ENCODE data around the gene UBE2I. TPM values are rescaled to one million over a fixed set of nuclear protein-coding genes. Genes with fewer than 3 reads are reported as not detected.

UBE2I gene
- total RNA-seq, 3 donors from 2014 or later: 52.5 to 67.8 (median 62.2) TPM

DNA sequence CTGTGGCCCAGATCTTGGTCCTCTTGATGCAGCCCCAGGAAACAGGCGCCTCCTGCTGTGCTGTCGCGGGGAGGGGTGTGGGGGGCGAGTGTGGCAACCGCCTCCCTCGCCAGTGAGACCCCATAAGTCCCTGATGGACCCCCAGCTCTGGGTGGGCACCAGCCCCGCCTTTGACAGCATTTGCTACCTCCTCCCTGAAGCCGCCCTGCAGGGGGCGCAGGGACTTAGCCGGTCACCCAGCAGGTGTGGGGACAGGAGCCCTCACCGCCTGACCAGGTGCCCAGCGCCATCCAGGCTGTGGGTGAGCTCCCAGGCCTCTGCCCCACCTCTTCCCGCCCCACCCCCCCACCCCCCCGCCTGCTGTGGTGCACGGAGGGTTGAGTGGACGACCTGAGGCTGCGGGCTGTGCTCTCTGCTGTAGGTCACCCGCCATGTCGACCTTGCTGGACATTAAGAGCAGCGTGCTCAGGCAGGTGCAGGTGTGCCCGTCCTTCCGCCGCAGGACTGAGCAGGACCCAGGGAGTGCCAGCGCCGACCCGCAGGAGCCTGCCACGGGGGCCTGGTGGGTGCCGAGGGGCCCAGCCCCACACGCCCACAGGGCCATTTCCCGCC is 28.8 kb downstream of the UBE2I start:
- H3K4me3 ChIP-seq: no peak overlapping the region

DNA sequence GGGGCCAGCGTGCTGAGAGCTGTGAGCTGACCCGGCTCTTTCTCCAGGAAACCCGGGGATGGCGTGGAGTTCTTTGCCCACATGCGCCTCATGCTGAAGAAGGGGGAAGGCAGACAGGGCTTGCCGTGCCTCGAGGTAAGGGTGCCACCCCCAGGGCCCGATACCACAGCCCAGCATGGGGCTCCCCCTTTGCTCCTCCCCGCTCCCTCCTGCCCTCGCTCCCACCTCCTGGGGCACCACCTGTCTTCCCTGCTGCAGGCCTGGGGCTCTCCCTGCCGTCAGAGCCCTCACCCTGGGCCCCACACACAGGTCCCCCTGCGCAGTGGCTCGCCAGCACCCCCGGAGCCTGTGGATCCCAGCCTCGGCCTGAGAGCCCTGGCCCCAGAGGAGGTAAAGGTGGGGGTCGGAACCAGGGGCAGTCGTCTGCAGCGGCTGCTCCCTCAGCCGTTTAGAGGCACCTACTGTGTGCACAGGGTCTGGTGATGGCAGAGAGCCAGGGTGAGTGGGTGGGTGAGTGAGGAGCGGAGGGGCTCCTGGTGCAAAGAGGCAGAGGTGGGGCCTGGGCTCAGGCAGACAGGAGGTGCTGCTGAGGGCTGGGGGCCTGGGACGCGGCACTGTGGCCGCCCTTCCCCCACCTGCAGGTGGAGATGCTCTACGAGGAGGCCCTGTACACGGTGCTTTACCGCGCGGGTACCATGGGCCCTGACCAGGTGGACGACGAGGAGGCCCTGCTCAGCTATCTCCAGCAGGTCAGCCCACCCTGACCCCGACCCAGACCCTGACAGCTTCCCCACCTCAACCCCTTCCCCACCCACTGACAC is 29.6 kb downstream of the UBE2I start:
- no peak overlapping the region for H3K27ac ChIP-seq
- peaks cover 5 to 11% of the 10 kb centered on the region in 2 donors for H3K4me1 ChIP-seq
- no peak for TF ChIP-seq POLR2AphosphoS5 (IDR thresholded peaks at IDR 0.05)
- no peak for TF ChIP-seq POLR2A (IDR thresholded peaks at IDR 0.05)
- TF ChIP-seq, protein P1, sequence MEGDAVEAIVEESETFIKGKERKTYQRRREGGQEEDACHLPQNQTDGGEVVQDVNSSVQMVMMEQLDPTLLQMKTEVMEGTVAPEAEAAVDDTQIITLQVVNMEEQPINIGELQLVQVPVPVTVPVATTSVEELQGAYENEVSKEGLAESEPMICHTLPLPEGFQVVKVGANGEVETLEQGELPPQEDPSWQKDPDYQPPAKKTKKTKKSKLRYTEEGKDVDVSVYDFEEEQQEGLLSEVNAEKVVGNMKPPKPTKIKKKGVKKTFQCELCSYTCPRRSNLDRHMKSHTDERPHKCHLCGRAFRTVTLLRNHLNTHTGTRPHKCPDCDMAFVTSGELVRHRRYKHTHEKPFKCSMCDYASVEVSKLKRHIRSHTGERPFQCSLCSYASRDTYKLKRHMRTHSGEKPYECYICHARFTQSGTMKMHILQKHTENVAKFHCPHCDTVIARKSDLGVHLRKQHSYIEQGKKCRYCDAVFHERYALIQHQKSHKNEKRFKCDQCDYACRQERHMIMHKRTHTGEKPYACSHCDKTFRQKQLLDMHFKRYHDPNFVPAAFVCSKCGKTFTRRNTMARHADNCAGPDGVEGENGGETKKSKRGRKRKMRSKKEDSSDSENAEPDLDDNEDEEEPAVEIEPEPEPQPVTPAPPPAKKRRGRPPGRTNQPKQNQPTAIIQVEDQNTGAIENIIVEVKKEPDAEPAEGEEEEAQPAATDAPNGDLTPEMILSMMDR (IDR thresholded peaks at IDR 0.05): no peak
- no peak for DNase-seq (ENCODE audit: low spot score in 2 of 2)
- no peaks in the 10 kb centered on the region for H3K9me3 ChIP-seq
- H3K36me3 ChIP-seq: no peaks in the 10 kb centered on the region
- intact Hi-C loops (cut with DNase I; ENCODE audit: low total_unique reads): no loop called here
- no peak overlapping the region for H3K4me3 ChIP-seq
- H3K27me3 ChIP-seq: peaks cover 0 to 19% of the 10 kb centered on the region in 2 donors

More for the DNA sequence above, 28.8 kb downstream of the UBE2I start:
- no peak overlapping the region for H3K27ac ChIP-seq
- TF ChIP-seq POLR2A (IDR thresholded peaks at IDR 0.05) (no peak), POLR2AphosphoS5 (IDR thresholded peaks at IDR 0.05) (no peak)
- TF ChIP-seq, protein P1 (IDR thresholded peaks at IDR 0.05): no peak
- intact Hi-C loops (cut with DNase I; ENCODE audit: low total_unique reads): no loop called here
- peaks cover 6 to 28% of the 10 kb centered on the region in 2 donors for H3K27me3 ChIP-seq
- no peaks in the 10 kb centered on the region for H3K36me3 ChIP-seq
- no peaks in the 10 kb centered on the region for H3K9me3 ChIP-seq
- DNase-seq (ENCODE audit: low spot score in 2 of 2): no peak
- peaks cover 11 to 16% of the 10 kb centered on the region in 2 donors for H3K4me1 ChIP-seq

DNA sequence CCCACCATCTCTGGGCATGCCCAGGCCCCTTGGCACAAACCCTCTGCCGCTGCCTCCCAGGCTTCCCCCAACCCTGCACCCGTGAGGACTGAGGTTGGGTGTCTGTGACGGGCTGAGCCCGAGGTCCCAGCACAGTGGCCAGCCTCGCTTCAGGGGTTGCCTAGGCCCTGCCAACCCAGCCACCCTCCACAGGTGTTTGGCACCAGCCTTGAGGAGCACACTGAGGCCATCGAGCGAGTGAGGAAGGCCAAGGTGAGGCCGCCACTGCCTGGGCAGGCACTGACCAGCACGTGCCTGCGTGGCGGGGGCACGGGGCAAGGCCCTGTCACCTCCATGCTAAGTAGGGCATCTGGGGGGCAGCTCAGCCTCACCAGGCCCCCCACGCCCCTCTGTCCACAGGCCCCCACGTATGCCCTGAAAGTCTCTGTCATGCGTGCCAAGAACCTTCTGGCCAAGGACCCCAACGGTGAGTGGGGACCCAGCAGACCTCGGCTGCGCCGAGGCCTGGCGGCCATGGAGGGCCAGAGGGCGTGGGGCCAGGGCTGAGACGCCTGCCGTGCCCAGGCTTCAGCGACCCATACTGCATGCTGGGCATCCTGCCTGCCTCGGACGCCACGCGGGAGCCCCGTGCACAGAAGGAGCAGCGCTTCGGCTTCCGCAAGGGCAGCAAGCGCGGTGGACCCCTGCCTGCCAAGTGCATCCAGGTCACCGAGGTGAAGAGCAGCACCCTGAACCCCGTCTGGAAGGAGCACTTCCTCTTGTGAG is 31.5 kb downstream of the UBE2I start:
- no peak for DNase-seq (ENCODE audit: low spot score in 2 of 2)
- Histone ChIP-seq H3K27ac (no peak overlapping the region), H3K27me3 (peaks cover 0 to under 1% of the 10 kb centered on the region in 2 donors), H3K36me3 (no peaks in the 10 kb centered on the region), H3K4me1 (peaks cover 0 to 4% of the 10 kb centered on the region in 2 donors), H3K9me3 (no peaks in the 10 kb centered on the region), H3K4me3 (no peak overlapping the region)
- TF ChIP-seq POLR2A (IDR thresholded peaks at IDR 0.05) (no peak), POLR2AphosphoS5 (IDR thresholded peaks at IDR 0.05) (no peak)
- TF ChIP-seq, protein P1 (IDR thresholded peaks at IDR 0.05): no peak
- intact Hi-C loops (cut with DNase I; ENCODE audit: low total_unique reads): no loop called here

DNA sequence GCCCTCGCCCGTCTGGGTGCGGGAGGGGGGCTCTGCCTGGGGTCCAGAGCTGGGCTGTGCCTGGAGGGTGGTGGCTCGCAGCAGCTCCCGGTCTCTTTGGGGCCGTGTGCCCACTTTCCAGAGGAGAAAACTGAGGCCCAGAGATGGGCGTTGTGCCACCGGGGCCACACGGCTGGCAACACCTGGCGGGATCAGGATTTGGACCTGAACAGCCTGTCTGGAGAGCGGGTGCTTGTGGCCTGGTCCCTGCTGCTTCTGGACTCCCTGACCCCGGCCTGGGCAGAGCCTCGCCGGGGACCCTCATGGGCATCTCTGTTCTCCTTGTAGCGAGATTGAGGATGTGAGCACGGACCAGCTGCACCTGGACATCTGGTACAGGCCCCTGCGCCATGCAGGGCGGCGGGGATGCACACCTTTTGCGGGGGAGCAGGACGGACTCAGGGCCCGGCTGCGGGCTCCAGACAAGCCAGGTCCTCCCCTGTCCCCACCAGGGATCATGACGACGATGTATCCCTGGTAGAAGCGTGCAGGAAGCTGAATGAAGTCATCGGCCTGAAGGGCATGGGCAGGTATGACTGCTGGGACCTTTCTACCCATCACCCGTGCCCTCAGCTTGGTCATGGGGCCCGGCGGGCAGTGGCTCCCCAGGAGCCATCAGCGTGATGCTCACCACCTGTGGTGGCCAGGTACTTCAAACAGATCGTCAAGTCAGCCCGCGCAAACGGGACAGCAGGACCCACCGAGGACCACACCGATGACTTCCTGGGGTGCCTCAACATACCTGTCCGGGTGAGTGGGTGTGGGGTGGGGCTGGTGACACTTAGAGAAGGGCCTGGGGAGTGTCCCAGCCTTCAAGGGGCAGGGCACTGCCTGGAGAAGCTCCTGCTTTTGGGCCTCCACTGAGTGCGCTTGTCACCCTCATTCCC is 32.3 kb downstream of the UBE2I start:
- peaks cover 0 to 4% of the 10 kb centered on the region in 2 donors for H3K4me1 ChIP-seq
- no peak overlapping the region for H3K27ac ChIP-seq
- no peak for TF ChIP-seq POLR2AphosphoS5 (IDR thresholded peaks at IDR 0.05)
- TF ChIP-seq, protein P1 (IDR thresholded peaks at IDR 0.05): no peak
- H3K36me3 ChIP-seq: no peaks in the 10 kb centered on the region
- H3K27me3 ChIP-seq: no peaks in the 10 kb centered on the region
- no peak for DNase-seq (ENCODE audit: low spot score in 2 of 2)
- intact Hi-C loops (cut with DNase I; ENCODE audit: low total_unique reads): no loop called here
- H3K9me3 ChIP-seq: no peaks in the 10 kb centered on the region
- H3K4me3 ChIP-seq: no peak overlapping the region
